ENCODE measurements around the gene EEFSEC.

The EEFSEC gene

GRCh38 chr3:128415773-128416577, 262.7 kb downstream of the EEFSEC start:
- H3K27ac ChIP-seq, result no peak overlapping the region
- TF ChIP-seq CTCF (IDR thresholded peaks at IDR 0.05) (no peak), ZFX (IDR thresholded peaks at IDR 0.05; ENCODE audit: borderline replicate concordance) (no peak)

- H3K27ac ChIP-seq, result no peak overlapping the region
These were observed 263.4 kb downstream of the EEFSEC start for GRCh38 chr3:128416578-128417211.

GRCh38 chr3:128418900-128419299, 265.6 kb downstream of the EEFSEC start:
- no peak overlapping the region for H3K27ac ChIP-seq

More at GRCh38 chr3:128416578-128417211, 263.4 kb downstream of the EEFSEC start:
- no peak for TF ChIP-seq CTCF (IDR thresholded peaks at IDR 0.05)
- TF ChIP-seq ZFX (IDR thresholded peaks at IDR 0.05; ENCODE audit: borderline replicate concordance), result no peak

GRCh38 chr3:128419311-128419710, 266.0 kb downstream of the EEFSEC start:
- H3K27ac ChIP-seq, result no peak overlapping the region
- no peak for TF ChIP-seq CTCF (IDR thresholded peaks at IDR 0.05)

More at GRCh38 chr3:128418900-128419299, 265.6 kb downstream of the EEFSEC start:
- no peak for TF ChIP-seq ZFX (IDR thresholded peaks at IDR 0.05; ENCODE audit: borderline replicate concordance)
- no peak for TF ChIP-seq CTCF (IDR thresholded peaks at IDR 0.05)

GRCh38 chr3:128420289-128420688, 267.0 kb downstream of the EEFSEC start:
- TF ChIP-seq CTCF (IDR thresholded peaks at IDR 0.05), result no peak
- no peak for TF ChIP-seq ZFX (IDR thresholded peaks at IDR 0.05; ENCODE audit: borderline replicate concordance)
- no peak overlapping the region for H3K27ac ChIP-seq

- no peak for TF ChIP-seq CTCF (IDR thresholded peaks at IDR 0.05)
- no peak for TF ChIP-seq ZFX (IDR thresholded peaks at IDR 0.05; ENCODE audit: borderline replicate concordance)
- H3K27ac ChIP-seq, result no peak overlapping the region
These were observed 267.6 kb downstream of the EEFSEC start for GRCh38 chr3:128420720-128421438.
